GM21717 (cell line): ENCODE data around the gene KRT4.
"Not testable (repeated sequence)": the region's sequence is repeated elsewhere in the genome, so short reads cannot be mapped to it uniquely, and the experiment has no call there.

ENCODE experiments used
- ATAC-seq: cut with Tn5 transposase; IDR thresholded peaks from one replicate; pipeline ENCODE4 v1.9.1; 2021; ENCODE audit warnings: mild to moderate bottlenecking, moderate library complexity; ENCODE audit not compliant: unreplicated experiment

The KRT4 gene

GRCh38 chr12:52809166-52809565 lies 4.8 kb downstream of the KRT4 start:
- ATAC-seq, result no peak

DNA sequence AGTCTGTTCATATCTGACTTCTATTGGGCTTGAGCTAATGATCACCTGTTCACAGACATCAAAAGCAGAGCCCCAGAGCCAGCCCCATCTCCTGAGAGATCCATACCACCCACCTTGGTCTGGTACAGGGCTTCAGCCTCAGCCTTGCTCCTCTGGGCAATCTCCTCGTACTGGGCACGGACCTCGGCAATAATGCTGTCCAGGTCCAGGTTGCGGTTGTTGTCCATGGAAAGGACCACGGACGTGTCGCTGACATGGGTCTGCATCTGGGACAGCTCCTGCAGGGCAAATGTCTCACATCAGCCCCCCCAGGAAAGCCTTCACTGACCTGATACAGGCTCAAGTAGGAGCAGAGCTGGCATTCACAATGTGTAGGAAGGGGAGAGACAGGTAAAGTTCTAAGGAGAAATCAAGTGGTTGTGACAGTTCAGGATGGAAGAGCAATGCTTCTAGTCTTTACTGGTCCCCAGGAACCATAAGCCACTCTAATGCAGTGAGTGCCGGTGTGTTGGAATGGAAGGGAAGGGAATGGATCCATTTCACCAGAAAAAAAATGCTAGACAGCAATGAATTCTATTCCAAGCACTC lies 5.2 kb downstream of the KRT4 start:
- no peak for ATAC-seq

DNA sequence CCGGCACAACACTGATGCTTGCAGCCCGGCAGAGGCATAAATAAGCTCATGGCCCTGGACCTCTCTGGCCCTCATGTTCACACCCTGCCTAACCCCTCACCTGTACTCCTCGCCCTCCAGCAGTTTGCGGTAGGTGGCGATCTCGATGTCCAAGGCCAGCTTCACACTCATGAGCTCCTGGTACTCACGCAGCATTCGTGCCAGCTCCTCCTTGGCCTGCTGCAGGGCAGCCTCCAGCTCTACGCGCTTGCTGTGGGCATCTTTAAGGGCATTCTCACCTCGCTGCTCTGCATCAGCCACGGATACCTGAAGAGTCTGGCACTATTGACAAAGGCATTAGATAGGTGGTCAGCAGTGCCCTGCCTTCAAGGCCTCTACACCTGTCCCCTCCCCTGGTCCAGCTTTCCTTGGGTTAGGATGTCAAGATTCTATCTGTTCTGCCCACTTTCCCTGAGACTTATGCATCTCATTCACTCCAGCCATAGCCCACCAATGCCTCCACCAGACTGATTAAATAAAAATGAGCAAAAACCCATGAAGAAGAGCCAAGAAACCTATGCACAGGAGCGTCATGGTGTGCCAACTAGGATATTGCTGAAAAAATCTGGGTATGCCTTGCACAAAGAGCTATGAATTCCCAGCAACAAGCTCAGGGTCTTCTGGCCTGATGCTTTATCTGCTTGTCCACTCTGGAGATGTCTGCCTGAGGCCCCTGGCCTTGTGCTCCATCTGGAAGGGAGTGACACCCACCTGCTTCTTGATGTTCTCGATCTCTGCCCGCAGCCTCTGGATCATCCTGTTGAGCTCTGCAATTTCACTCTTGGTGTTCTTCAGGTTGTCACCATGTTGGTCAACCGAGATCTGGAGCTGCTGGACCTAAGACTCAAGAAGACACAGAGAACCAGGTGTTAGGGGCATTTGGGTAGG lies 6.1 kb downstream of the KRT4 start:
- ATAC-seq, result no peak

DNA sequence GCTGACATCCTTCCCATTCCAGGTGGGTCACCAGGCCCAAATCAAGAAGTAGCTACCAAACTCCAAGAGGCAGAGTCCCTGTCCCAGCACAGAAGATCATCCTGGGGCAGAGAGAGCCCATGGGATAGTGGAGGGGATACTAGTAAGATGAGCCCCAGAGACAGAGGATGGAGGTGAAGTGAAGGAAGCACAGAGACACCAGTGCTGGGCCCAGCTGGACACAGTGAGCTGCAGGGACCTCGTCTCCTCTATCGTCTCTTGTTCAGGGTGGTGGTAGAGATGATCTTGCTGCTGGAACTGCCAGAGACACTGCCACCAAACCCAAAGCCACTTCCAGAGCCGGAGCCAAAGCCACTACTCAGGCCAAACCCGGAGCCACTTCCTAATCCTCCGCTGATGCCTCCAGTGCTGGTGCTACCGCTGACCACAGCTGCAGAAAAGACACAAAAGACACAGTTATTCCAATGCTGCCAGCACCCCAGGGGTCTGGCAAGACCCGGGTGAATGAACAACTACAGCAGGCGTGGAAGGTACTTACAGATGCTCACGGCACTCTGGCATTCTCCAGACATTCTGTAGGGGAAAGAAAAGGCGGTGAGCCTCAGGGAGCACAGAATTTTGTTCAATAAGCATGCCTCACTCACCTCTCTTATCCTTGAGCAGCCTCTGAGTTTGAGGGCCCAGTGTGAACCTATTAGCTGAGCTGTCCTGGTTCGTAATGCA lies 6.9 kb downstream of the KRT4 start:
- no peak for ATAC-seq

DNA sequence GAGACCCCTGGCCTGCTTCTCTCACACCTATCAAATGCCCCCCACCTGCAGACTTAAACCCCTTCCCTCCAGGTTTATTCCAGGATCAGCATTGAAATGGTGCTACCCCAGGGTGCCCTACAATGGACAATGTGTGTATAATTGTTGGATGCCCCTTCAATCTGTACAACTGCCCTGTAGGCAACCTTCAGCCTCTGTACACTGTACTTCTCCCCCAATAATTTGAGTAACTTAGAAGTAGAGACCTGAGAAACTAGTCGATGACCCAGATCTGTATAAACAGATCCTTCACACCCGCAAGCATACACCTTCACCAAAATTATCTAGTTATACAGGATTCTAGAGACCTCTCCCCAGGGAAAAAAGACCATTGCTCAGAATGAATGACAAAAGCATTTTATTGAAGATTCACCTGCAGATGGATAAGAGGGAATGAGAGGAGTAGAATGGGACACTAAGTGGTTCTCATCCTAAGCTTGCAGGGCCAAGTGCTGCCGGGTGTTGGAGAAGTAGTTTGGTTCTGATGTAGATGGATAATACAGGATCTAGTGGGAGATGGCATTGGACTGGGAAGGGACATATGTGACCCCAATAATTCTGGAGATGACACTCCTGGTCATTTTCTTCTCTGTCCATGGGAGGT lies 7.6 kb downstream of the KRT4 start:
- no peak for ATAC-seq

DNA sequence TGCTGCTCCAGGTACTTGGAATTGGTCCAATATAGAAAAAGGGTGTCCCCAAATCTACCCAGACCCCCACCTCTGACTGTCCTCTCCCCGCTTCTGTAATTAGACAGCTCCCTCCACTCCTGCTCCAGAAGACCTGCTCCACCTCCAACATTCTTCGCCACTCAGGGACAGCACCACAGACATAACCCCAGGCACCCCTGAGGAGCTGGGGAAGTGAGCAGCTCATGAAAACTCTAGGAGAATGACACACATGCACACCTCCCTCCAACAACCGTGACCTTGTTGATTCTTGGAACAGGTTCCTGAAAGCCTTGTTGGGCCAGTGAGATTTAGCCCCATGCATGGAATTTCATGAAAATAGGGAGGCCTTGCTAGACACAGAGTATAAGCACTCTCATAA lies 8.2 kb downstream of the KRT4 start:
- ATAC-seq, result no peak

- no peak for ATAC-seq
Observed at GRCh38 chr12:52805000-52805399, 8.9 kb downstream of the KRT4 start.

DNA sequence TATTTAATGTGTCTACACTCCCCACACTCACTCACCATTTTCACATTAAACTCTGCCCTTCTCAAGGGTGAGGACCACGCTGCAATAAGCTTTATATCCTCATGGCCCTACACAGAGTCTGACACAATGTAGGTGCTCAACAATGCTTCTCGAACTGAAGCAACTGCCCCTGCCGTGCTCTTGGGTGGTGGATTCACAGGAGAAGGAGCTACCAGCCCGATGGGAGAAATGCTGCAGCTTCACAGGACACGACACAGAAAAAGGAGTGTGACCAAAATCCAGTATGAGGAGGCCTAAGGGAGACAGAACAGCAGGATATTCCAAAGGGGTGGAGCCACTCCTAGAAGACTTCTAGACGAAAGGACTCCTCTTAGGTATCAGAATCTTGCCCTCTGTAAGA lies 11.5 kb downstream of the KRT4 start:
- no peak for ATAC-seq

DNA sequence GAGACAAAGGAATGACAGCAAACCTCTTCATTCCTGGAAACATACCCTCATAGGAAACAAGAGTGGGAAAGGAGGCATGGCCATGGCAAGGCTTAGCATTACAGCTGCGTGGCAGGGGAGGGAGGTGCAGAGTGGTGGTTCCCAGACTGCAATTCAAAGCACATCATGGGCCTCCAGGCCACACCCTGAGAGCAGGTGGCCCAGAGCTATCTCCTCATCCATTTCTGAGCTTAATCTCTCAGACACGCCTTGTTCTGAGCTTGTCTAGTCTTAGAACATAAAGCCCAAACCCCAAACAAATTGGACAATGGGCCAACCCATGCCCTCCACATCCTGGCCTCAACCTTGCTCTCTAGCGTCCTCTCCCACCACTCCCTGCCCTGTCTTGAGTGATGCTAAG lies 12.1 kb downstream of the KRT4 start:
- ATAC-seq, result no peak

DNA sequence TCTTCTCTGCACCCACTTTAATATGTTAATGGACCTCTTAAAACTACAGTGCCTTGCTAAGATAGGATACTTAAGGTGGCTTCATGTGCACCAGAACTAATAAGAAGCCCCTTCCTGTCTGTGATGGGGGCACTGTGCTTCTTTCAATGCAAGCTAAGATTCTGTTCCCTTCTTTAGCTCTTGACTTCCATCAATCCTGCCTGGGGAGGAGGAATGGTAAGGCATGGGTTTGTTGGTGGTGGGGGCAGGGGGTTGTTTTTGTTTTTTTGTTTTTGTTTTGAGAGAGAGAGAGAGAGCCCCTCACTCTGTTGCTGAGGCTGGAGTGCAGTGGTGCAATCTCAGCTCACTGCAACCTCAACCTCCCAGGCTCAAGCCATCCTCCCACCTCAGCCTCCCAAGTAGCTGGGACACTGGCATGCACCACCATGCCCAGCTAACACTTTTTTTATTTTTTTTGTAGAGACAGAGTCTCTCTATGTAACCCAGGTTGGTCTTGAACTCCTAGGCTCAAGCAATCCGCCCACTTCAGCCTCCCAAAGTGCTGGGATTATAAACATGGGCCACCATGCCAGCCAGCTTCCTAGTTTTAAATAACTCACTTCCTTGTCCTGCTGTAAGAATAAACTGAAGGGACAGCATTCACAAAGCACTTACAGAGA lies 13.5 kb downstream of the KRT4 start:
- ATAC-seq, result no peak

- ATAC-seq, result no peak
Observed at GRCh38 chr12:52799505-52800211, 14.3 kb downstream of the KRT4 start.

- ATAC-seq, result no peak
Observed at GRCh38 chr12:52798671-52799504, 15.0 kb downstream of the KRT4 start.

- no peak for ATAC-seq
Observed at GRCh38 chr12:52798003-52798670, 15.8 kb downstream of the KRT4 start.

GRCh38 chr12:52797529-52797894 lies 16.4 kb downstream of the KRT4 start:
- ATAC-seq, result no peak

DNA sequence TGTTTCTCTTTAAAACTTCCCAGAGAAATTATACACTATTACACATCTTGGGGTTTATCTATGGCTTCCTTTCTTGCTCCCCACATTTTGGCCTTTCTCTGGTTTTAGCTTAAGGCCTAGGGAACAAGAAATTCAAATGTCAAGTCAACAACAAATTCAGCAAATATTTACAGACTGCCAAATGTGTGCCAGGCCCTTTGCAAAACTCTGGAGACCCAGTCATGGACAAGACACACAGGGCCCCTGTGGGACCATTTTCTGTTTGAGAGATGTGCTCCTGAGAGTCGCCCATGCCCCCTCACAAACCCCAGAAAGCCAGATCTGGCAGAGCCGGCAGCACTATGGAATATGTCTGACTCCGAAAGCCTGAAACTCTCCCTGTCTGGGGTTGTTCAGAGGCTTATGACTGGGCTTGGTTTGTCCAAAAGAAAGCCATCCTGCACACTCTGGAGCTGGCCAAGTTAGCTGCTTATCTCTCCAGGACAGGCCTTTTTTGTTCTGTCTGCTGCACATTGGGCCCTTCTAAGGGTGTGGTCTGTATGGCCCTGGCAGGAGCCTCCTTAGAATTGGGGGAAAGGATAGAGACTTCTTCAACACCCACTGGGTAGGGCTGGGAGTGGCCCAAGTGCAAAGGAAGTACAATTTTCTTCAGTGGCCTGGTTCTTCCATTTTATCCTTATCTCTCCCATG lies 16.9 kb downstream of the KRT4 start:
- no peak for ATAC-seq

DNA sequence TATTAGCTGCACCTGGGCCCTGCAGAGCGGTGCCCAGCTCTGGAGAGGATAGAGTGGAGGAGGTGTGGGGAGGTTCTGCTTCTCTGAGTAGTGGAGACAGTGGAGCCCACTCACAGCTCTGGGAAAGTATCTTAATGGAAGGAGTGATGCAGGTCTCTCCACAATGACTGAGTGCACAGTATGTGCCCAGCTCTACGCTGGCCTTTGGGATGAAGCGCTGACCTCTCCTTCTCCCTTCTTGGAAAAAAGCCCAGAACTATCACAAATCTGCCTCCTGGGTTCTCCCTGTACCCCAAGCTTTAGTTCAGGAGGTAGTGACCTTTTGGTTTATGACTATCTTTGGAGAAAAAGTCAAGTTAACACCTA lies 17.5 kb downstream of the KRT4 start:
- no peak for ATAC-seq

DNA sequence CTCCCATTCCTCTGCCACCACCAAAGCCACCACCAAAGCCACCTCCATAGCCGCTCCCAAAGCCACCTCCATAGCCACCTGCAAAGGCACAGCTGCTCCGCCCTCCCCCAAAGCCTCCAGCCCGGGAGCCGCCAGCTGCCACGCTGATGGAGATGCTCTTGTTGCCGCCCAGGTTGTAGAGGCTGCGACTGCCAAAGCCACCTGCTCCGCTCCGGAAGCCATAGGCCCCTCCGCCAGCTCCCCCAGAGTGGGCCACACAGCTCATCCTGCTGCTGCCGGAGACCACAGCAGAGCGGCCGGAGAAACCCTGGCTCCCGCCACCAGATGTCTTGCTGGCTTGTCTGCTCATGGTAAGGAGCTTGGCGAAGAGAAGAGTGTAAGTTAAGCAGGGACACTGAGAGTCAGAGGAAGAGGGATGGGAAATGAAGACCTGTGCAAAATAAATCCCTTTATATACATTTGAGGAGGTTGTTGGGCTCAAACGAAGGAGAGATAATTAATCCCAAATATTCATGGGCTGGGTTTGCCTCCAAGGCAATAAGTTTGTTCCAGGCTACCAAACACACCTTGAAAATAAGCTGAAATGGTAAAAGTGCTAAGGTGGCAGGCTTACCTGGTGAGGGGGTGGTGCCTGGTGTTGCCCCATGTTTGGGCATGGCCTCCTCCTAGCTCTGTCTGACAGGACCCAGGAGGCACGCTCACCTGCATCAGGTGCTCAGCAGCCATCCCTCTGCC lies 18.1 kb downstream of the KRT4 start, which contains the start of gene KRT3:
Gene KRT3, minus strand, starts transcription at position 424 of the 735 bp plus-strand sequence. Its CDS starts 75 bp downstream, at position 349.
- no peak for ATAC-seq

GRCh38 chr12:52795332-52795674 lies 18.6 kb downstream of the KRT4 start:
- ATAC-seq, result not testable (repeated sequence)
